SU-DHL-6 (cell line): ENCODE data around the gene ALG6.

Source experiments
- H2AFZ ChIP-seq: fragments of 200-600 bp; sonication (generic); 2 replicates; pipeline ENCODE4 v1.6.1; 2014; ENCODE audit warnings: low read depth, mild to moderate bottlenecking, moderate library complexity, mixed read lengths, antibody characterized with exemption, low read length; ENCODE audit not compliant: severe bottlenecking
- H3F3A ChIP-seq: fragments of 200-600 bp; shearing (Covaris generic); 2 replicates; pipeline ENCODE4 v1.6.0; 2016; ENCODE audit warnings: antibody characterized with exemption, mild to moderate bottlenecking; ENCODE audit not compliant: insufficient read depth
- H3K27ac ChIP-seq: fragments of 200-600 bp; sonication (generic); 2 replicates; pipeline ENCODE4 v1.5.1; 2016; ENCODE audit warnings: low read depth, mild to moderate bottlenecking, low read length, moderate library complexity, mixed read lengths
- H3K27me3 ChIP-seq: fragments of 200-600 bp; sonication (generic), shearing (Covaris generic); 2 replicates; pipeline ENCODE4 v1.6.0; 2014; ENCODE audit warnings: mild to moderate bottlenecking, low read length
- H3K36me3 ChIP-seq: fragments of 200-600 bp; sonication (generic); 2 replicates; pipeline ENCODE4 v1.6.1; 2014; ENCODE audit warnings: mild to moderate bottlenecking, low read length, mixed read lengths
- H3K4me2 ChIP-seq: fragments of 300-600, 200-600 bp; shearing (Covaris generic), sonication (generic); 2 replicates; pipeline ENCODE4 v1.6.0; 2014; ENCODE audit warnings: low read length, low read depth, mild to moderate bottlenecking; ENCODE audit not compliant: poor library complexity, severe bottlenecking
- H3K4me3 ChIP-seq: fragments of 200-600 bp; sonication (generic); 2 replicates; pipeline ENCODE4 v1.5.1; 2014; ENCODE audit warnings: antibody characterized with exemption, low read length, mild to moderate bottlenecking, mixed read lengths; ENCODE audit not compliant: insufficient read depth, poor library complexity, severe bottlenecking
- H3K79me2 ChIP-seq: fragments of 200-600 bp; sonication (generic); 2 replicates; pipeline ENCODE4 v1.6.1; 2014; ENCODE audit warnings: mild to moderate bottlenecking, low read length, moderate library complexity; ENCODE audit not compliant: insufficient read depth
- H3K9ac ChIP-seq: fragments of 200-600 bp; sonication (generic); 2 replicates; pipeline ENCODE4 v1.7.0; 2014; ENCODE audit warnings: mild to moderate bottlenecking, low read length
- H3K9me2 ChIP-seq: fragments of 200-600 bp; sonication (generic); replicated peaks from 2 replicates; pipeline ENCODE4 v1.6.1; 2014; ENCODE audit warnings: low read length; ENCODE audit not compliant: insufficient read depth
- H3K9me3 ChIP-seq: fragments of 200-600 bp; sonication (generic); 2 replicates; pipeline ENCODE4 v1.6.1; 2014; ENCODE audit warnings: low read length, mixed read lengths; ENCODE audit not compliant: insufficient read depth
- H4K20me1 ChIP-seq: fragments of 200-600 bp; sonication (generic); 2 replicates; pipeline ENCODE4 v1.6.1; 2014; ENCODE audit warnings: low read depth, mild to moderate bottlenecking, antibody characterized with exemption, low read length, moderate library complexity, mixed read lengths
- CTCF ChIP-seq: fragments of 200-600 bp; sonication (generic); IDR thresholded peaks from one replicate; pipeline ENCODE4 v1.5.1; 2017; ENCODE audit warnings: antibody characterized with exemption, mild to moderate bottlenecking, low read length, moderate library complexity; ENCODE audit not compliant: insufficient read depth, poor library complexity, severe bottlenecking
- EZH2phosphoT487 ChIP-seq: fragments of 200-600 bp; sonication (generic), shearing (Covaris generic); conservative IDR thresholded peaks from 2 replicates; pipeline ENCODE4 v1.6.1; 2018; ENCODE audit warnings: mild to moderate bottlenecking, antibody characterized with exemption, low read length, moderate library complexity, mixed read lengths

ALG6 gene

DNA sequence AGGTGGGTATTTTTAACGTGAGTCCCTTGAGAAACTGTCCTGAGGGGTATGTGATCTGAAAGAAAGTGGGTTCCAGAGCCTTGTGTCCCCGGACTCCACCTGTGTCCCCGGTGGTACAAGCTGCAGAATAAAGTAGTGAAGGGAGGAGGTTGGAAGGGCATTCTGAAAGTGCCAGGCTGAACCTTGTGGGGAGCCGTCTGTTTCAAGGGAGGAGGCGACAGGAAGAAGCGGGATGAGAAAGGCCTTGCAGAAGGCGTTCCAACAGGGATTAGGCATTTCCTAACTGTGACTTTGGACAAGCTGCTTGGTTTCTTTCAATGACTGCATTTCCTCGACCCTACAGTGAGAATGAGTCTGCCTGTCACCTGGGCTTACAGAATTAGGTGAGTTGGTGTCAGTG, 39.3 kb upstream of the ALG6 start:
- Histone ChIP-seq H3K9ac (no peak overlapping the region), H3F3A (peaks cover 12% of the 10 kb centered on the region; the same call in 1 of the 2 replicates), H3K36me3 (no peaks in the 10 kb centered on the region), H2AFZ (no peak overlapping the region), H3K27ac (no peak overlapping the region), H4K20me1 (no peaks in the 10 kb centered on the region), H3K79me2 (no peaks in the 10 kb centered on the region), H3K9me2 (no peaks in the 10 kb centered on the region), H3K9me3 (no peaks in the 10 kb centered on the region), H3K4me3 (no peak overlapping the region), H3K4me2 (no peak overlapping the region), H3K27me3 (no peaks in the 10 kb centered on the region)
- TF ChIP-seq EZH2phosphoT487: no peak
- TF ChIP-seq CTCF: no peak

GRCh38 chr1:63328781-63329180, 38.6 kb upstream of the ALG6 start:
- Histone ChIP-seq H3K9ac (no peak overlapping the region), H4K20me1 (no peaks in the 10 kb centered on the region), H3K4me2 (no peak overlapping the region), H3F3A (peaks cover 12% of the 10 kb centered on the region; the same call in 1 of the 2 replicates), H3K36me3 (no peaks in the 10 kb centered on the region), H3K27me3 (no peaks in the 10 kb centered on the region), H3K27ac (no peak overlapping the region), H3K4me3 (no peak overlapping the region), H3K79me2 (no peaks in the 10 kb centered on the region), H3K9me3 (no peaks in the 10 kb centered on the region), H3K9me2 (no peaks in the 10 kb centered on the region), H2AFZ (no peak overlapping the region)
- no peak for TF ChIP-seq EZH2phosphoT487
- no peak for TF ChIP-seq CTCF

DNA sequence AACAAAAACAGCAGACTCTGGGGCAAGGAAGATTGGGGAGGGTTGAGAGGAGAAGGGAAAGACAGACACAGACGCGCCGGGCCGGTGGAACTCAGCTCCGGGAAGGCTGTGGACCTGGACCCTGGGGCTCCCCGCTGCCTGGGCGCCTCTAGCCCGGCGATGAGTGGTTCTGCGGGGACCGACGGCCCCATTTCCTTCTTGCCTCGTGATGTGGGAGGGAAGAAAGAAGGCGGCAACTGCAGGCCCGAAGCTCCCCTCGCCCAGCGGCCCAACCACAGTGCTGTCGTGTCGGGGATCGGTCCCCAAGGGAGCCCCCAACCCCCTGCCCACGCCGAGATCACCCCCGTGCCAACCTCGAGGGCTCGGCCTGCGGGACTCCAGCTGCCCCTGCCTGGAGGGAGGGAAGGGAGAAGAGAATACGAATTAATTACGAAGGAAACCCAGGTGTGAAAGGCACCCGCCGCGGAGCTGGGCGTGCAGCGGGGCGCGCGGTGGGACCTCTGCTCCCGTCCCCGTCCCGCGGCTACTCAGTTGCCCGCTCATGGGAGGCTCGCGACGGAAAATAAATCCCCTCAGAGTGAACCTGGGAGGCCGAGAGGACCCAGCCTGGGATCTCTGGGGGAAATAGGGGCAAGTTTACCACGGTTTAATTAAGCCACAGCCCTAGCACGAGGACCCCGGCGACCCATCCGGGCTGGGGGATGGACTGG, 37.7 kb upstream of the ALG6 start:
- H3K4me3 ChIP-seq: no peak overlapping the region
- no peak overlapping the region for H2AFZ ChIP-seq
- no peaks in the 10 kb centered on the region for H3K9me2 ChIP-seq
- H3K9ac ChIP-seq: no peak overlapping the region
- no peaks in the 10 kb centered on the region for H3K79me2 ChIP-seq
- no peaks in the 10 kb centered on the region for H3K9me3 ChIP-seq
- H4K20me1 ChIP-seq: no peaks in the 10 kb centered on the region
- no peak overlapping the region for H3K27ac ChIP-seq
- no peaks in the 10 kb centered on the region for H3K36me3 ChIP-seq
- H3K4me2 ChIP-seq: no peak overlapping the region
- H3F3A ChIP-seq: peaks cover 12% of the 10 kb centered on the region; the same call in 1 of the 2 replicates
- no peaks in the 10 kb centered on the region for H3K27me3 ChIP-seq
- no peak for TF ChIP-seq EZH2phosphoT487
- no peak for TF ChIP-seq CTCF
